Inferior parietal cortex (tissue), 1 donor: ENCODE results near the gene TMOD1.

Source experiments
- DNase-seq: peaks from one replicate; pipeline ENCODE4 v3.0.0-alpha.2; 2016; ENCODE audit errors: extremely low spot score

Gene TMOD1

GRCh38 chr9:97547098-97547829 is 45.8 kb downstream of the TMOD1 start:
- no peak for DNase-seq

- no peak for DNase-seq
Measured at GRCh38 chr9:97548379-97548778, 46.9 kb downstream of the TMOD1 start.

DNA sequence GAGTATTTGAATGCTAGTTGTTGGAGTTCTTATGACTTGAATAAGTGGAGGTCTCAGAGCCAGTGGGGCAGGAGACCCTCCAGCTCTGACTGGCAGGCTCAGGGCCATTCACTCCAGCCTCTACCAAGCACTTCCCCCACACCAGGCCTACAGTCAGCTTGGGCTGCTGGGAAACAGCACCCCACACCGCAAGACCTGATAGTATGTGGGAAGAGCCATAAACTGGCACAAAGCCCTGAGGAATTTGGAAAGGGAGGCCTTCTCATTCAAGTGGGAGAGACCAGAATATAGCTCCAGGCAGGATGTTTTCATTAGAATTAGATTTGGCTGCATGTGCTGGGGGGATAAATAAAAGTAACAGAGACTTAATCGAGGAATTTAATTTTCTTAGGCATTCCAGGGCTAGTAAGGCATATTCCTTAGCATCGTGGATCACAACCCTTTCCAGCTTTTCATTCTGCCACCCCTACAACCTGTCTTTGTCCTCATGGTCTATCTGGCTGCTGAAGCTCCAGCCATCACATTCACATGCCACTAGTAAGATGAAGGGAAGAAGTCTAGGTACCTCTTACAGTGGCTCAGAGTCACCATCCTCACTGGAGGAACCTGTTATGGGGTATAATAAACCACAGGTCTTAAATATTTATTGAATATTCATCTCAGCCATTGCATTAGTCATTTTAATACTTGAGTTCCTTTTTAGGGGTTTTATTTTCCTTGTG is 47.5 kb downstream of the TMOD1 start:
- DNase-seq: no peak

GRCh38 chr9:97550386-97550785 is 48.9 kb downstream of the TMOD1 start:
- no peak for DNase-seq

- DNase-seq: no peak
Measured at GRCh38 chr9:97551308-97551707, 49.8 kb downstream of the TMOD1 start.

DNA sequence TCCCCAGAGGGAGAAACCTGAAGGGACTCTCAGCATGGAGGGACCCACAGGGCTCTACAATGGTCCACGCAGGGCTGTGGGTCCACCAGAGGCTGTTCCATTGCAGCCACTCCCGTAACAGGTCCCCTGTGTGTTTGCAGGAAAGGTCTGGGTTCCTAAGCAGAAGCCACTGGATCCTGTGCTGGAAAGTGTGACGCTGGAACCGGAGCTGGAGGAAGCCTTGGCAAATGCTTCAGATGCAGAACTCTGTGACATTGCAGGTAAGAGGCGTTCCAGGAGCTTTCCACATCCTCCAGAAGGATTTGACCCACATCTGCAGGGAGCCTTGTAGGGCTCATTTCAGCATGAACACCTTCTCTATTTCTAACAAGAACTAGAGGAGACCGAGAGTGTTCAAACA is 51.7 kb downstream of the TMOD1 start:
- no peak for DNase-seq

DNA sequence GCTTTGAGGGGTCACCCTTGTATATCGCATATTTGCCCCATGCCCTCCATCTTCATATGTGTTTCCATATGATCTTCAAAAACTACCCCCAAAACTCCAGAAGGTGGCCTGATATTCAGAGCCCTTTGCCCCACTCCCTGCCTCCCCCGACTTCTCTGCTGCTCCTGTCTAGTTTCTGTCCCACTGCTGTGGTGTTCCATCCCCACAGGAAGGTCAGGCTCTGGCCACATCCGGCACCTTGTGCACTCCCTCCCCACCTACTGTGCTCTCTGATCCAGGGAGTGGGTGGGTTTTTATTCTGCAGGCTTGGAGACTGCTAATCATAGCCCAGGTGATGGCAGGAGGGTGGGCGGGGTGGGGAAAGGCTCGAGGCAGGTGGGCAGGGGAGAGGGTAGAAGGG is 52.4 kb downstream of the TMOD1 start:
- DNase-seq: no peak

DNA sequence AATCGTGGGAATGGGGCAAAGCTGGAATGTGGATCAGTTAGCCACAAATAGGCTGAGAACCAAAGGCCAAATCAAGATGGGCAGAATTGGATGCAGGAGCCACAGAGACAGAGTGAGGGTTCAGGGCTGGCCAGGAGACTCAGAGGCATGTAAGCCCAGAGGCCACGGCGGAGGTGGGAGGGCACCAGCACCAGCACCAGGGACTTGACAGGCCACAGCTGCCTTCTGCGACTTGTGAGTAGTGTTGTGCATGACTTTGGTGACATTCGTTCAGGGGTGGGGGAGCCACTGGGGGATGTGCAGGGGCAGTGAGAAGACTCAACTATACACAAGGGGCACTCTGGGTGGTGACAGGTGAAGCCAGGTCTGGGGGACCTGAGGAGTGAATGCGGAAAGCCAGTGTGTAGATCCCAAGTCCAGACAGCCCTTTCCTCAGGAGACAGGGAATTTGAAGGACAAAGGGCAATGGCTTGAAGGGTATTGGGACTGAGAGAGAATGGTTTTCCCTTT is 53.2 kb downstream of the TMOD1 start:
- no peak for DNase-seq

- no peak for DNase-seq
Measured at GRCh38 chr9:97555164-97555563, 53.7 kb downstream of the TMOD1 start.

DNA sequence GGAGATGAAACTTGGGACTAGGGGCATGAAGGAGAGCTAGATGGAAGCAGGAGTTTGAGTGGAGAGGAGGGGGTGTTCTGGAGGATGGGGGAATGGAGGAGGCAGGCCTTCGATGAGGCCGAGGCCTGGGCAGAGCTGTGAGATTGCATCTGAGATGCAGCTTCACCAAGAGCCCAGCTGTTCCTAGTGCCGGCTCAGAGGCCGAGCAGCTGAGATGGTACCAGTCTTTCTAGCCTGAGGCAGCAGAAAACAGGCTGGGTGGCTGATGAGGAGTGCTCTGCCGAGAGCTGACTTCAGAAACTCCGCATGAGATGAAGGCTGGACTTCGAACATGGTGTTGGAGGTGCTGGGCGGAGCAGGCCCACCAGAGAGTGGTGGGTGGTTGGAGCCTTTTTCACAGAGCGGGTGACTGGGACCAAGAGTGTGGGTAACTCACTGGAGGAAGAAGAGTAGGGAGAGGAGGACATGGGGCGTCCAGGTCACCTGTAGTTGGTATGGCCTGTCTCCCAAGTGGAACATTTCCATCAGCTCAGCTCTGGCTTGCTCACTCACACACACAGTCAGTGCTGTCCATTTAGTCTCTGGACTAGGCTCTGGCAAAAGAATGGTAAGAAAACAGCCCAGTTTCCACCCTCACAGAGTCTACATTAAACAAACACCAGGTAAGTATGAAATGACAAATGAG is 54.7 kb downstream of the TMOD1 start:
- DNase-seq: no peak

DNA sequence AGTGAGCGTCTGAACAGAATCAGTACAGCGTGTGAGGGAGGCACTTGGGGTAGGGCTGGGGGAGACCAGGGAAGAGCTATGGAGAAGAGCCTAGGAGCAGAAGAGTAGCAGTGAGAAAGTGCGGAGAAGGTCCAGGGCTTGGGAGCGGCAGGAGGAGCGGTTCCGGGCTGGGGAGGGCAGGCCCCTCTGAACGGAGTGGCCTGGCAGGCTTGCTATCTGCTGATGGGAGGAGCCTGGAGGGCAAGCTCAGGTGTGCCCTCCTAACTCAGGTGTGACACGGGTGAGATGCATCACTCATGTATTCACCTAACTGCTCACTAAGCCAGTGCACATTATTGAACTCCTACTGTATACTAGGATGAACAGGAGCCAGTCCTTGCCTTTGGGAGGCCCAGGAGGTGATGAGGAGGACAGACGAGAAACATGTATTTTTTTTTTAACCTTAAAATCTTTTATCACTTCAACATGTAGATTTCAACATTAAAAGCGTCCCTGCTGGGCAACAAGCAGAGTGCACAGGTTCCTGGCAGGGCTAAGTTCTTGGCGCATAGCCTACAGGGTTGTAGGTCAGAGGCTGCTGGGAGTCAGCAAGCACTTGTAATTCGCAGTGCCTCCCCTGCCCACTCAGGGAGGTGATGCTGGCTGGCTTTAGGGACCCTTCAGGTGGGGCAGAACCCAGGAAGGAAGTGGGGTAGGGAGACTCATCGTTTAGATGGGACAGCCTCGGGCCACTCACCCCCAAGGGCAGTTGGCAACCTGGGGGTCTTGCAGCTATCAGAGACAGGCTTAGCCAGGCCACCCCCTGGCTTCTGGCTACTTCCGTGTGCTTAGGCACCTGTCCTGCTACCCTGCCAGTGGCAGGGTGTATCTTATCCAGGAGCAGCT is 55.5 kb downstream of the TMOD1 start:
- no peak for DNase-seq

GRCh38 chr9:97557606-97558095 is 56.2 kb downstream of the TMOD1 start:
- DNase-seq: peak; percentile 81

GRCh38 chr9:97558701-97559101 is 57.2 kb downstream of the TMOD1 start:
- DNase-seq: peak; percentile 27

GRCh38 chr9:97559111-97559514 is 57.6 kb downstream of the TMOD1 start:
- DNase-seq: peak; percentile 47

- no peak for DNase-seq
Measured at GRCh38 chr9:97560154-97560553, 58.7 kb downstream of the TMOD1 start.

GRCh38 chr9:97560851-97561250 is 59.4 kb downstream of the TMOD1 start:
- no peak for DNase-seq

GRCh38 chr9:97561501-97561900 is 60.0 kb downstream of the TMOD1 start:
- no peak for DNase-seq

- DNase-seq: no peak
Measured at GRCh38 chr9:97562542-97562941, 61.1 kb downstream of the TMOD1 start.

GRCh38 chr9:97563458-97564135 is 62.1 kb downstream of the TMOD1 start:
- no peak for DNase-seq

GRCh38 chr9:97564291-97565175 is 63.1 kb downstream of the TMOD1 start:
- peak; percentile 61 for DNase-seq
